NCI-H1417 treated with DMSO at 0.1 percent for 48 hours (cell line): ENCODE measurements around the gene SCRN3.
A peak's percentile ranks its signal among the peaks of the same experiment; 100 is the strongest.
"Not testable (repeated sequence)": the region's sequence is repeated elsewhere in the genome, so short reads cannot be mapped to it uniquely, and the experiment has no call there.

Experiments used
- DNase-seq: peaks from one replicate; lab custom pipeline; 2025; lab: John Stamatoyannopoulos, UW

The SCRN3 gene

GRCh38 chr2:174395284-174395968, at the start of gene SCRN3:
Gene SCRN3, plus strand, starts transcription at chr2:174395730. Its CDS starts 2,554 bp downstream, at chr2:174398284.
- peak; percentile 6 for DNase-seq

- DNase-seq = no peak
These were observed 45.5 kb upstream of the SCRN3 start for GRCh38 chr2:174350018-174350417.

- DNase-seq = no peak
These were observed 44.8 kb upstream of the SCRN3 start for GRCh38 chr2:174350593-174351181.

- DNase-seq = no peak
These were observed 42.5 kb upstream of the SCRN3 start for GRCh38 chr2:174353004-174353403.

- DNase-seq = no peak
These were observed 39.2 kb upstream of the SCRN3 start for GRCh38 chr2:174356347-174356746.

GRCh38 chr2:174359663-174360062, 35.9 kb upstream of the SCRN3 start:
- not testable (repeated sequence) for DNase-seq

GRCh38 chr2:174362949-174363348, 32.6 kb upstream of the SCRN3 start:
- DNase-seq = no peak

GRCh38 chr2:174363492-174364225, 31.9 kb upstream of the SCRN3 start:
- DNase-seq = not testable (repeated sequence)

- DNase-seq = no peak
These were observed 30.9 kb upstream of the SCRN3 start for GRCh38 chr2:174364628-174365027.

GRCh38 chr2:174365571-174365970, 30.0 kb upstream of the SCRN3 start:
- no peak for DNase-seq

GRCh38 chr2:174368691-174369090, 26.8 kb upstream of the SCRN3 start:
- DNase-seq = no peak

GRCh38 chr2:174376967-174377366, 18.6 kb upstream of the SCRN3 start:
- no peak for DNase-seq

- DNase-seq = no peak
These were observed 11.7 kb upstream of the SCRN3 start for GRCh38 chr2:174383796-174384195.

GRCh38 chr2:174385201-174385600, 10.3 kb upstream of the SCRN3 start:
- DNase-seq = no peak

GRCh38 chr2:174388706-174389105, 6.8 kb upstream of the SCRN3 start:
- not testable (repeated sequence) for DNase-seq

GRCh38 chr2:174389542-174389941, 6.0 kb upstream of the SCRN3 start:
- no peak for DNase-seq

GRCh38 chr2:174390303-174390702, 5.2 kb upstream of the SCRN3 start:
- DNase-seq = not testable (repeated sequence)

- no peak for DNase-seq
These were observed 2.8 kb upstream of the SCRN3 start for GRCh38 chr2:174392706-174393105.

- DNase-seq = no peak
These were observed 570 bp downstream of the SCRN3 start for GRCh38 chr2:174395969-174396630.

- DNase-seq = no peak
These were observed 2.2 kb downstream of the SCRN3 start for GRCh38 chr2:174397773-174398172.

GRCh38 chr2:174399171-174399570, 3.6 kb downstream of the SCRN3 start:
- no peak for DNase-seq

GRCh38 chr2:174400853-174401252, 5.3 kb downstream of the SCRN3 start:
- no peak for DNase-seq

GRCh38 chr2:174403628-174404027, 8.1 kb downstream of the SCRN3 start:
- no peak for DNase-seq
